HL-60 (cell line): ENCODE measurements around the gene RYR2.

ENCODE experiments used
- POLR2AphosphoS5 ChIP-seq: IDR thresholded peaks from 2 replicates; pipeline ENCODE4 v1.6.1; 2012; ENCODE audit warnings: low read depth
- TF ChIP-seq, protein P1 (sequence below): IDR thresholded peaks from one replicate; pipeline ENCODE4 v1.5.1; 2011; ENCODE audit warnings: low read length, control low read depth, inconsistent platforms; ENCODE audit not compliant: insufficient read depth

DNA sequence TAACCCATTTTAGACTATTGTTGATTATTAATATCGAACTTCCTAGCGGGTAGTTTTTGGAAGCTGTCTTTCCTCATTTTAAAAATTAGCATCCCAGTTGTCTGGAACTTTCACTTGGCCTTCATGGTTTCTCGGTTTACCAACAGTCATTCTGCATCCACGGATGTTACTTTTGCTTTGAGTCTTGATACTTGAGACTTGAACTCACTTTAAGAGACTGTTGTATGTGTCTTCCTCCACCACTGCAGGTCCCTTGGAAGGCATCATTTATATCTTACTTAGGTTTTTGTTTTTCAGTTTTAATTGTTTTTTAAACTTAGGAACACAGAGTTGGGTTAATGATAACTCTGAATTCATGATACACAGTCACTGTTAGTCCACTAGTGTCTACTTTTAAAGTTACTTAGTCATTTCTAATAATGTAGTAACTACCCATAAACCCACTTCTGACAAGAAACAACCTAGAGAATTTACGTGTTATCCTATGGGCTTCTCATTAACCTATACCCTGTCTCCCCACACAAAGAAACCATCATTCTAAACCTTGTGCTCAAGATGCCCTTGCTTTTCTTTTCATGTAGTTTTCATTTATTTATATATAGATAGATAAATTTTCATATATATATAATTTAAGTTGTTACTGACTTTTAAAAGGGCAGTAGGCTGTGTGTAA is 696.1 kb downstream of the RYR2 start:
- TF ChIP-seq, protein P1, sequence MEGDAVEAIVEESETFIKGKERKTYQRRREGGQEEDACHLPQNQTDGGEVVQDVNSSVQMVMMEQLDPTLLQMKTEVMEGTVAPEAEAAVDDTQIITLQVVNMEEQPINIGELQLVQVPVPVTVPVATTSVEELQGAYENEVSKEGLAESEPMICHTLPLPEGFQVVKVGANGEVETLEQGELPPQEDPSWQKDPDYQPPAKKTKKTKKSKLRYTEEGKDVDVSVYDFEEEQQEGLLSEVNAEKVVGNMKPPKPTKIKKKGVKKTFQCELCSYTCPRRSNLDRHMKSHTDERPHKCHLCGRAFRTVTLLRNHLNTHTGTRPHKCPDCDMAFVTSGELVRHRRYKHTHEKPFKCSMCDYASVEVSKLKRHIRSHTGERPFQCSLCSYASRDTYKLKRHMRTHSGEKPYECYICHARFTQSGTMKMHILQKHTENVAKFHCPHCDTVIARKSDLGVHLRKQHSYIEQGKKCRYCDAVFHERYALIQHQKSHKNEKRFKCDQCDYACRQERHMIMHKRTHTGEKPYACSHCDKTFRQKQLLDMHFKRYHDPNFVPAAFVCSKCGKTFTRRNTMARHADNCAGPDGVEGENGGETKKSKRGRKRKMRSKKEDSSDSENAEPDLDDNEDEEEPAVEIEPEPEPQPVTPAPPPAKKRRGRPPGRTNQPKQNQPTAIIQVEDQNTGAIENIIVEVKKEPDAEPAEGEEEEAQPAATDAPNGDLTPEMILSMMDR, result no peak
- TF ChIP-seq POLR2AphosphoS5, result no peak
